NT2/D1 (cell line): ENCODE results near the gene MYO1D.

Experiments used
- SUZ12 ChIP-seq: IDR thresholded peaks from 2 replicates; pipeline ENCODE4 v1.6.1; 2011; ENCODE audit not compliant: insufficient read length, insufficient read depth; ENCODE audit errors: extremely low read depth
- YY1 ChIP-seq: IDR thresholded peaks from 2 replicates; pipeline ENCODE4 v1.6.1; 2011; ENCODE audit not compliant: insufficient read length, insufficient read depth
- ZNF274 ChIP-seq: IDR thresholded peaks from 2 replicates; pipeline ENCODE4 v1.6.1; 2011; ENCODE audit warnings: mild to moderate bottlenecking, low read depth, low read length

DNA sequence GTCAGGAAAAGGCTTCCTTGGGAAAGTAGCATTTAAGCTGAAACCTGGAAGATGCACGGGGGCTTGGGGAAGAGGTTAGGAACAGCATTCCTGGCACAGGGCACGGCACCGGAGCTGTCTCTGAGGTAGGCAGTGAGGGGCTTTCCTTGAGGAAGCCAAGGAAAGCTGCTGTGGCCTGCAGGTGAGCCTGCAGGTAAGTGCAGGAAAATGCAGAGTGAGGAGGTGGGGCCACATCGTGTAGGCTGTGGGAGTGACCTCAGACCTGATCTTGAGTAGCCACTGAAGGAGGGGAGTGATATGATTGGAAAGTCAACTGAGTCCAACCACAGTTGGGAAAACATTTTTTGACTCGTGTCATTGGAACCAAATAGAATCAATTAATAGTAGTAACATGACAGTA, 310.6 kb downstream of the MYO1D start:
- no peak for TF ChIP-seq YY1
- TF ChIP-seq SUZ12: no peak
- no peak for TF ChIP-seq ZNF274
